GM19452 (cell line): ENCODE data around the gene ST8SIA2.

Experiments
- ATAC-seq: cut with Tn5 transposase; IDR thresholded peaks from one replicate; pipeline ENCODE4 v1.9.1; 2021; ENCODE audit not compliant: unreplicated experiment

The ST8SIA2 gene

DNA sequence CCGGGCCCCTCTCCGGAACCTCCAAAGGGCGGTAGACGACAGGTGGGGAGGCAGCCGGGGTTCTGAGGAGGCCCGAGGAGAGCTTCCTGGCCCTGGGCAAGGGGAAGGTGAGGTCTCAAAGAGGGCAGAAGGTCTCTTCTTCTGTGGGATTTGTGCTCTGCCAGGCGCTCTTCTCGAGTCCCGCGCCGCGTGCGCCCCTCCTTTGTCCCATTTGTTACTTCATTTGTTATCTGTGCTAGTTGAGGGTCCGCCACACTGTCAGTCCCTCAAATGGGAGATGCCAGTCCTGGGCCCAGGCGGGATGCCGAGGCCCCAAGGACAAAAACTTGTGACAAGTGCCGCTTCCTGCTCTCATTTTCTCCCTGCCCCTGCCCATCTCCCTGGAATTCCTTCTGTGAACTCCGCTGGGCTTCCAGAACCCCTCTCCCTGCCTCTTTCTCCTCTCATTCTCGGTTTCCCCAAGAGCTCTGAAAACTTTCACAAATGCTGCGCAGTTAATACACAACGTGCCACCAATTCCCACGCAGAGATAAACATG is 1.5 kb downstream of the ST8SIA2 start:
- ATAC-seq, result no peak

DNA sequence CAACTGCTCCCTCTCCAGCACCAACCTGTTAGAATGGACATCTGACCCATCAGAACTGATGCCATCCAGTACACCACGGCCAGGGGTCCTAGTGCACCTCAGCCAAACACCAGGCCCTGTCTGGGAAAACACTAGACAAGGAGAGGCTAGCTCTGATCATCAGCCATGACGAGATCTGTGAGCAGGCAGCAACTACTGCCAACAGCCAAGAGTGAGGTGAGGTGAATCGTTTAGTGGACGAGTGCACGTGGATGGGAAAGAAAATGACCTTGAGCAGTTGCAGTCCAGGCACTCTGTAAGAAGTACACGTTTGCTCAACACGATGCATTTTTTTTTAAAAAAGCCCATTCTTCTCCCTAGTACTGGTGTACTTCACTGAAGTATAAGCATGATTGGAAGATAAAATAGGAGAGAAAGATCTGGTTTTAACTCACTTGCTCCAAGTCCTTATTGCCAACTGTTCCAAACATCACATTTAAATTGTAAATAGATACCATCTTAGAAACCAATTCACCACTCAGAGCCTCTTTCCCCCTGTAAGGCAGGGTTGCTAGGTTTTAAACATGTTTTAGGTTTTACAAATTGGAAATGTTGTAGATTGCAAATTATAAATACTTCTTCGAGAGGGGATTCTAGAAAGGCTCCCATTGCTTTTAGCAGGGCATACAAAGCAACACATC is 5.7 kb downstream of the ST8SIA2 start:
- ATAC-seq, result no peak

GRCh38 chr15:92400573-92400972 is 6.9 kb downstream of the ST8SIA2 start:
- no peak for ATAC-seq

DNA sequence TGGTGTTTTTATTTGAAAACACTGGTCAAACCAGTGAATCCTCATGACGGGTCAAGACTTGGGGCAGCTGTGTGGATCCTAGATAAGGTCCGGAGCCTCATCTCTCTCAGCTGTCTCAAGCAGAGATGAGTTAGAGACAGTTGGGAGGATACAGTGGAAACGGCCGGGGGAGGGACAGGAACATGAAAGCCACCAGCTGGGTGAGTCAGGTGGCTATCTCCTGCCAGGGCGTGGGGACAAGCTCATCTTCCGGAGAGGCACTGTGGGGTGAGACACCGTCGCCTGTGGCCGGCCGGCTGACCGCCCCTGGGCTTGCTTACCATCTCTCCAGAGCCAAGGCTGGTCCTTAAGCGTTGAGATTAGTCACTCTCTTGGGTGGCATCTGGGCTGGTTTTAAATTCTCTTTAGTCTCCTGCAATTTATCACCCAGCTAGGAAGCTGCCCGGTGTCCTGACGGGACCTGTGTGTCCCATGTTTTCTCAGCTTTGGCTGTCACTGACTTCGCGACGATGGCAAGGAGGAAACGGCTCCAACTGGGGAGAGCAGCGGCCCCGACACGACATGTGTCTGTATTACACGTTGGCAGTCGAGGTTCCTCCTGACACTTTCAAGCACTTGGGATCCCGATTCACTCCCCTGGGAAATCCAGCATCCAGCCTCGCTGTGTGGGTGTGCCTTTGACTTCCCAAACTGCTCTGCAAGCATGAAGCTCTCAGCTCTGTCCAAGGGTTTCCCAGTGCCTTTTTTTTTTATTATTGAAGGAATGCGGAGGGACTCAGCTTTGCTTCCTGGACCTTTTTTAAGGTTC is 7.5 kb downstream of the ST8SIA2 start:
- no peak for ATAC-seq

DNA sequence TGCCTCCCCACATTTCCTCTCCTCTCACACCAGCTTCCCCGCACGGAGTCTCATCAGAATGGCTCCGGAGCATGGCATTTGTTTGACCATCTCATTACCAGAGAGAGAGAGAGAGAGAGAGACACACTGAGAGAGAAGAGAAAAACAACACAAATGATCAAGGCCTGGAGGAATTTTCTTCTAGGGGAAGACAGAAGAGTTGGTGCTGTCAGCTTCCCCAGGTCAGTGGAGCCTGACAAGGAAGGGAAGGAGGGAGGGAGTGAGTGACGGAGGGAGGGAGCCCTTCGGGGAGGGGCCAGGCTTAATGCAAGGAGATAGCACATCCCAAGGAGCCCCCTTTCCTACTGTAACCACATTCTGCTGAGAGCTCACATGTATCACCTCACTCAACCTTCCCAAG is 9.1 kb downstream of the ST8SIA2 start:
- ATAC-seq, result no peak

DNA sequence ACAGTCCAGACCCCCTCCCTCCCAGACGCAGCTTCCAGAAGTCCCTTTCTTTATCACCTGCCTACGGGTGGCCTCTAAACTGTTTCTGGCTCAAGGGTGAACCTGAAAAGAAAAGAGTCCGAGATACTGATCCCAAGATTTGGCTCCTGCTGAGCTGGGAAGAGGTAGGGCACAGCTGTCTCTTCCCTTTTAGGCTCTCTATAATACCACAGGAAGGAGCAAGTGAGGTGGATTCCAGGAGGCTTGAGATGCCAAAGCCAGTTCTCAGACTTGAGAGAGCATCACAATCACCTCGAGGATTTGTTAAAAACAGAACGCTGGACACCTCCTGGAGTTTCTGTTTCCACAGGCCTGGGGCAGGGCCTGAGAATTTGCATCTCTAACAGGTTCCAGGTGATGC is 12.3 kb downstream of the ST8SIA2 start:
- no peak for ATAC-seq

DNA sequence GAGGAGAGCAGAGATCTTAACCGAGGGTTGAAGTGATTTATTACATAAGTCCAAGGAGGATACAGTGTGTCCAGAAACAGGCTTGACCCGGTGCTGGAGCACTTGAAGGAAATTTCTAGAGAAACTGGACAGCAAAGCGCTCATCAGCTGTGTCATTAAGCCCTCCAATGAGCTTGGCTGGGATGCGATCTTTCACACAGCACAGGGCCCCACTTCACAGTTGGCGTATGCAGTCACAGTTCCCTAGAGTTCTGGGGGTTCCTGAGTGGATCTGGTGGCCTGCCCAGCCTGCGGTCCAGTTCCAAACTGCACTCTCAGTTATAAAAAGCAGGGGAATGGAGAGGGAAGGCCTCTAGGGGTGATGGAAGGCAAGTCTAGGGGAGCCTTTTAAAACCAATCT is 13.6 kb downstream of the ST8SIA2 start:
- no peak for ATAC-seq

- no peak for ATAC-seq
These were observed 14.2 kb downstream of the ST8SIA2 start for GRCh38 chr15:92407916-92408315.

- ATAC-seq, result no peak
These were observed 15.3 kb downstream of the ST8SIA2 start for GRCh38 chr15:92409006-92409405.

GRCh38 chr15:92409521-92409920 is 15.8 kb downstream of the ST8SIA2 start:
- no peak for ATAC-seq

GRCh38 chr15:92410537-92410936 is 16.9 kb downstream of the ST8SIA2 start:
- ATAC-seq, result no peak

DNA sequence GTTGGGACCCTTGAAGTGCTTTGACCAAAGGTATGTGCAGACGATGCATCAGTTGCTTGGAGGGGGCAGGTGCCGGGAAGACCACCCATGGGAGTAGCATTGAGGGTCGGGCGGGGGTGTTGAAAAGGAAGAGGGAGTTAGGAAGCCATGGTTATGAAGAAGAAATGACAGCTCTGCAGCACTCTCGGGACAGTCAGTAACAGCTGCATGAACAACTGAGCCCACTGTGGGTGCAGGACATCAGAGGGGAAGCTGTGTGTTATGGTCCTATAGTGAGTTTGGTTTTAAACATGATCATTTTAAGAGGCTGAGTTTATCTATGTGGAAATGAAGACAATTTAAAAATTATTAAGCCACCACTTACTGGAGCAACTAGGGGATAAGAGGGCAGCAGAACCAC is 17.6 kb downstream of the ST8SIA2 start:
- ATAC-seq, result no peak

DNA sequence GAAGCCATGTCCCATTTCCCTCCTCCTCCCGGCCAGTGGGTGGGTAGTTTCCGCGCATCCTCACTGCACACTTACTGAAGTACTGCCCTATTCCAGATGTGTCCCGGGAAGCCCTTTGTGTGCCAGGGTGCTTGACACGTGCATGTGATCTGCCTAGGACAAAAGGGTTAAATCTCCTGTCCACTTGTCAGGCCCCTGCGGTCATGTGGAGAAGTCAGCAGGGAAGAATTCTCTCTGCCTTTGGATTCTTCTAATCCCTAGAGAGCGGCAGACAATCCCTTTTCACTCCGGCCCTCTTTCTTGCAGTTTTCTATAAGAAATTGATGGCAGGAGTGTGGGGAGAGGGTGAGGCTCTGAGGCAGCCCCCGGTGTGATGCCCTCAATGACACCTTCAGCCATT is 19.8 kb downstream of the ST8SIA2 start:
- ATAC-seq, result no peak

- ATAC-seq, result no peak
These were observed 22.1 kb downstream of the ST8SIA2 start for GRCh38 chr15:92415639-92416297.

GRCh38 chr15:92416557-92416956 is 22.9 kb downstream of the ST8SIA2 start:
- no peak for ATAC-seq

DNA sequence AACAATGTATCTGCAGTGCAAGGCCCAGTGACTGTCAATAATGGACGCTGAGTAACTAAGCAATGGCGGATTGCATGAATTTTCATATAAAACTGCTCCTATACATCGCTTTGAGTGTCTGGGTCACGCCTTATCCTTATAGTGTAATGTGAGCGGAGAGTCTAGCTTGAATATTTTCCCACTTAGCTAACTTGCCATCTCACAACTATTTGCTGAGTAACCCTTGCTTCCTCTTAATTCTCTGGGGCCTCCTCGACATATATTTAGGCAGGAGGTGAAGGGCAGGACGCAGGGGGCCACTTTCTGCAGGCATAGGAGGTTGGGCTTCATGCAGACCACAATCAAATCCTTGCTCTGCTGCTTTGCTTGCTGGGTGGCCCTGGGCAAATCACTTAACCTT is 24.0 kb downstream of the ST8SIA2 start:
- ATAC-seq, result no peak

DNA sequence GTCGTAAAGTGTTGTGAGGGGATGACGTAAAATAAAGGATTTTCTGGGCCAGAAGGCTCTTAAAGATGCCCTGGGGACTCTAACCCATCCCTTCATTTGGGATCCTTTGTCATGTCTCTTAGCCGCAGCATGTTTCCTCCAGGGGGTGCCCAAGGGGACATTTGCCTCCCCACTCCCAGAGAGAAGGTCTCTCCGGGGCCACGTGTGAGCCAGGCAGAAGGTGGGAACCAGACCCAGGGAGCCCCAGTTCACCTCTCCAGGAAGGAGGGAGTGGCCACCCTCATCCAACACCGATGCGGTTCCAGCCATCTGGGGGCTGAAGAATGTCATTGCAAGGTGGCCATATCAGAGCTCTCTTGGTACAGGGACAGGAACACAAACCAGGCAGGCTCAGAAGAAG is 25.2 kb downstream of the ST8SIA2 start:
- no peak for ATAC-seq

DNA sequence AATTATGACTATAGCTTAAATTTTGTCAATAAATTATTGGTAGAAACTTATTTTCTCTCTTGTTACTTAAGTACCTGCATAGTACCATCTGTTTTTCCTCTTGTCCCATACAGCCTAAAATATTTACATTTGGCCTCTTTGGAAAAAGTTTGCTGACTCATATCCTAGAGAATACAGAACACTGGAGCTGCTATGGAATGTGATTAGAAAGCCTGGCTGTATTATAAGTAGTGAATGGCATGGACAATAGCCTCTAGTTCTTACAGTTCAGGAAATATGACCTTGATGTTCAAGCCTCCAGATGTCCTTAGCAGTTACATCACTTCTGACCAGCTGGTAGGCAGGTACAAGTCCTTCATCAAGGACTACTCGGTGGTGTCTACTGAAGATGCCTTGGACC is 28.3 kb downstream of the ST8SIA2 start:
- ATAC-seq, result no peak

GRCh38 chr15:92425578-92426225 is 32.0 kb downstream of the ST8SIA2 start:
- ATAC-seq, result no peak

GRCh38 chr15:92429378-92430068 is 35.8 kb downstream of the ST8SIA2 start:
- ATAC-seq, result no peak

- no peak for ATAC-seq
These were observed 36.4 kb downstream of the ST8SIA2 start for GRCh38 chr15:92430069-92430440.
